Measurements from ENCODE around the gene GPRC5A.

- TF ChIP-seq POLR2AphosphoS5 (IDR thresholded peaks at IDR 0.05; ENCODE audit: low read depth, low read length) (no peak), SIN3A (IDR thresholded peaks at IDR 0.05; ENCODE audit: borderline replicate concordance, insufficient read depth, low read length) (no peak), REST (IDR thresholded peaks at IDR 0.05; ENCODE audit: insufficient read depth in 1 of 2, low read depth in 2 of 2, low read length in 2 of 2) (no peak)
These were observed 21.3 kb downstream of the GPRC5A start for GRCh38 chr12:12912711-12913110.
